Erythroblast (primary cell): ENCODE measurements around the gene SYN1.
A peak's percentile ranks its signal among the peaks of the same experiment; 100 is the strongest.

Experiments used
- DNase-seq, 2 experiments: peaks; one replicate each; lab custom pipeline; 2025; lab: John Stamatoyannopoulos, UW
- GATA1 ChIP-seq: IDR thresholded peaks from 2 replicates; pipeline ENCODE4 v1.6.1; 2011; ENCODE audit warnings: low read depth, mild to moderate bottlenecking, control low read depth, low read length, moderate library complexity
- POLR2A ChIP-seq: IDR thresholded peaks from 2 replicates; pipeline ENCODE4 v1.6.1; 2011; ENCODE audit warnings: mild to moderate bottlenecking, low read length

SYN1 gene

GRCh38 chrX:47593522-47593921, 26.1 kb downstream of the SYN1 start:
- no peak for DNase-seq

GRCh38 chrX:47590984-47591383, 28.7 kb downstream of the SYN1 start:
- no peak for TF ChIP-seq GATA1
- TF ChIP-seq POLR2A, result no peak
- DNase-seq, result no peak

More at GRCh38 chrX:47593522-47593921, 26.1 kb downstream of the SYN1 start:
- no peak for TF ChIP-seq GATA1
- no peak for TF ChIP-seq POLR2A

GRCh38 chrX:47587906-47588735, 31.5 kb downstream of the SYN1 start:
- TF ChIP-seq POLR2A (no peak), GATA1 (no peak)
- DNase-seq, result no peak

- no peak for DNase-seq
- TF ChIP-seq GATA1, result no peak
- TF ChIP-seq POLR2A, result peak; percentile 39
Observed at GRCh38 chrX:47587091-47587891, 32.4 kb downstream of the SYN1 start.

- TF ChIP-seq GATA1, result no peak
- DNase-seq, result no peak
Observed at GRCh38 chrX:47586043-47586787, 33.4 kb downstream of the SYN1 start.

GRCh38 chrX:47585273-47585672, 34.4 kb downstream of the SYN1 start:
- TF ChIP-seq POLR2A (no peak), GATA1 (no peak)

GRCh38 chrX:47584714-47585113, 34.9 kb downstream of the SYN1 start:
- DNase-seq, result no peak
- TF ChIP-seq POLR2A, result peak; percentile 10
- no peak for TF ChIP-seq GATA1

More at GRCh38 chrX:47585273-47585672, 34.4 kb downstream of the SYN1 start:
- no peak for DNase-seq

- TF ChIP-seq GATA1, result no peak
- no peak for TF ChIP-seq POLR2A
- no peak for DNase-seq
Observed at GRCh38 chrX:47583240-47583861, 36.3 kb downstream of the SYN1 start.

GRCh38 chrX:47581731-47582647, 37.7 kb downstream of the SYN1 start, which contains the start of gene TIMP1:
Gene TIMP1 (plus strand): TSS chrX:47582436. CDS start chrX:47583416, 980 bp downstream.
- TF ChIP-seq GATA1 (no peak), POLR2A (peak; percentile 79)
- DNase-seq, result peak; percentile 88 to 92

GRCh38 chrX:47579537-47579936, 40.1 kb downstream of the SYN1 start:
- DNase-seq, result peak in 1 of 2 experiments; percentile 12
- no peak for TF ChIP-seq POLR2A
- TF ChIP-seq GATA1, result no peak

GRCh38 chrX:47578692-47579091, 41.0 kb downstream of the SYN1 start:
- TF ChIP-seq GATA1, result no peak
- no peak for TF ChIP-seq POLR2A
- DNase-seq, result no peak

- no peak for DNase-seq
- no peak for TF ChIP-seq GATA1
- TF ChIP-seq POLR2A, result no peak
Observed at GRCh38 chrX:47577901-47578300, 41.8 kb downstream of the SYN1 start.
